ENCODE data around the gene TBPL1.
"Not testable (repeated sequence)": the region's sequence is repeated elsewhere in the genome, so short reads cannot be mapped to it uniquely, and the experiment has no call there.

TBPL1 gene

DNA sequence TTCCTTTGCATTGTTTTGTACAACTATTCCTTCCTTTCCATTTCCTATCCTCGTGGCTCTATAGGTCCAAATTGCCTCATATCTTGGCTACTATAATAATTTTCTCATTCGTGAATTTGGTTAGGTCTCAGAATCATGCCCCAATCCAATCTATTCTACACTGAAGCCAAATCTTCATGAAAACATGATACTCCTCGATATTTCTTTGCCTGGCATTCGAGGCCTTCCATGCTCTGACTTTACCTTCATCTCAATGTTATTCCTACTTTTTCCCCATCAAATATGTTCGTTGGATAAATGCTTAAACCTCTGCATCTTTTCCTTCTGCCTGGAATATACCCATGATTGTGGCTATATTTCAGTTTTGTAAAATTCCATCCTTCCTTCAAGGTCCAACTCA lies 33.7 kb upstream of the TBPL1 start:
- Histone ChIP-seq H3K9ac (ENCODE audit: low read length) (no peak overlapping the region), H3K79me2 (ENCODE audit: low read length) (no peaks in the 10 kb centered on the region), H3K27me3 (replicated peaks; ENCODE audit: insufficient read depth, low read length) (no peaks in the 10 kb centered on the region), H3K4me2 (ENCODE audit: low read depth, low read length) (no peak overlapping the region), H3K9me2 (replicated peaks; ENCODE audit: insufficient read depth, low read length) (no peaks in the 10 kb centered on the region), H4K20me1 (ENCODE audit: insufficient read depth, low read length) (no peaks in the 10 kb centered on the region), H3K4me1 (ENCODE audit: low read length) (peaks cover 5% of the 10 kb centered on the region; the same call in 1 of the 2 replicates), H3K27ac (ENCODE audit: low read length) (no peak overlapping the region), H3K9me3 (replicated peaks; ENCODE audit: insufficient read depth, low read length) (no peaks in the 10 kb centered on the region), H3F3A (ENCODE audit: insufficient read depth, low read length) (no peaks in the 10 kb centered on the region), H2AFZ (ENCODE audit: low read length) (no peak overlapping the region), H3K4me3 (ENCODE audit: low read length) (no peak overlapping the region), H3K36me3 (replicated peaks; ENCODE audit: insufficient read depth, low read length) (no peaks in the 10 kb centered on the region)
- no peak for DNase-seq
- TF ChIP-seq EZH2phosphoT487 (IDR thresholded peaks at IDR 0.05; ENCODE audit: low read length) (no peak), CTCF (IDR thresholded peaks at IDR 0.05; ENCODE audit: low read length) (no peak), EZH2 (optimal IDR thresholded peaks at IDR 0.05; ENCODE audit: low read depth, low read length) (no peak)

GRCh38 chr6:133921249-133921859 lies 31.7 kb upstream of the TBPL1 start:
- Histone ChIP-seq H3K9ac (ENCODE audit: low read length) (no peak overlapping the region), H2AFZ (ENCODE audit: low read length) (no peak overlapping the region), H4K20me1 (ENCODE audit: insufficient read depth, low read length) (no peaks in the 10 kb centered on the region), H3F3A (ENCODE audit: insufficient read depth, low read length) (no peaks in the 10 kb centered on the region), H3K27me3 (replicated peaks; ENCODE audit: insufficient read depth, low read length) (no peaks in the 10 kb centered on the region), H3K4me2 (ENCODE audit: low read depth, low read length) (peak overlapping the region; percentile 37; the same call in 1 of the 2 replicates), H3K27ac (ENCODE audit: low read length) (no peak overlapping the region), H3K9me2 (replicated peaks; ENCODE audit: insufficient read depth, low read length) (no peaks in the 10 kb centered on the region), H3K36me3 (replicated peaks; ENCODE audit: insufficient read depth, low read length) (no peaks in the 10 kb centered on the region), H3K4me1 (ENCODE audit: low read length) (peaks cover 5% of the 10 kb centered on the region; the same call in 1 of the 2 replicates), H3K9me3 (replicated peaks; ENCODE audit: insufficient read depth, low read length) (no peaks in the 10 kb centered on the region), H3K79me2 (ENCODE audit: low read length) (no peaks in the 10 kb centered on the region), H3K4me3 (ENCODE audit: low read length) (no peak overlapping the region)
- TF ChIP-seq CTCF (IDR thresholded peaks at IDR 0.05; ENCODE audit: low read length) (peak; percentile 74), EZH2phosphoT487 (IDR thresholded peaks at IDR 0.05; ENCODE audit: low read length) (no peak), EZH2 (optimal IDR thresholded peaks at IDR 0.05; ENCODE audit: low read depth, low read length) (no peak)
- DNase-seq = peak; percentile 84

- Histone ChIP-seq H4K20me1 (ENCODE audit: insufficient read depth, low read length) (no peaks in the 10 kb centered on the region), H3K9me2 (replicated peaks; ENCODE audit: insufficient read depth, low read length) (no peaks in the 10 kb centered on the region), H3K27me3 (replicated peaks; ENCODE audit: insufficient read depth, low read length) (no peaks in the 10 kb centered on the region), H3K4me3 (ENCODE audit: low read length) (no peak overlapping the region), H3K27ac (ENCODE audit: low read length) (no peak overlapping the region), H3K4me1 (ENCODE audit: low read length) (peaks cover 4% of the 10 kb centered on the region; the same call in 1 of the 2 replicates), H2AFZ (ENCODE audit: low read length) (no peak overlapping the region), H3K4me2 (ENCODE audit: low read depth, low read length) (no peak overlapping the region), H3K36me3 (replicated peaks; ENCODE audit: insufficient read depth, low read length) (no peaks in the 10 kb centered on the region), H3K79me2 (ENCODE audit: low read length) (no peaks in the 10 kb centered on the region), H3K9me3 (replicated peaks; ENCODE audit: insufficient read depth, low read length) (no peaks in the 10 kb centered on the region), H3F3A (ENCODE audit: insufficient read depth, low read length) (no peaks in the 10 kb centered on the region), H3K9ac (ENCODE audit: low read length) (no peak overlapping the region)
- peak; percentile 62 for DNase-seq
- TF ChIP-seq EZH2phosphoT487 (IDR thresholded peaks at IDR 0.05; ENCODE audit: low read length) (no peak), CTCF (IDR thresholded peaks at IDR 0.05; ENCODE audit: low read length) (peak; percentile 84), EZH2 (optimal IDR thresholded peaks at IDR 0.05; ENCODE audit: low read depth, low read length) (no peak)
Measured at GRCh38 chr6:133923938-133924593, 29.0 kb upstream of the TBPL1 start.

- not testable (repeated sequence) for H3F3A ChIP-seq (ENCODE audit: insufficient read depth, low read length); H3K36me3 ChIP-seq (replicated peaks; ENCODE audit: insufficient read depth, low read length); H3K9me2 ChIP-seq (replicated peaks; ENCODE audit: insufficient read depth, low read length); H3K9ac ChIP-seq (ENCODE audit: low read length); H3K4me1 ChIP-seq (ENCODE audit: low read length); H4K20me1 ChIP-seq (ENCODE audit: insufficient read depth, low read length); H3K4me2 ChIP-seq (ENCODE audit: low read depth, low read length); H3K9me3 ChIP-seq (replicated peaks; ENCODE audit: insufficient read depth, low read length); H3K27ac ChIP-seq (ENCODE audit: low read length); H2AFZ ChIP-seq (ENCODE audit: low read length); H3K4me3 ChIP-seq (ENCODE audit: low read length); DNase-seq; H3K79me2 ChIP-seq (ENCODE audit: low read length); H3K27me3 ChIP-seq (replicated peaks; ENCODE audit: insufficient read depth, low read length)
Measured at GRCh38 chr6:133931221-133931620, 21.8 kb upstream of the TBPL1 start.

DNA sequence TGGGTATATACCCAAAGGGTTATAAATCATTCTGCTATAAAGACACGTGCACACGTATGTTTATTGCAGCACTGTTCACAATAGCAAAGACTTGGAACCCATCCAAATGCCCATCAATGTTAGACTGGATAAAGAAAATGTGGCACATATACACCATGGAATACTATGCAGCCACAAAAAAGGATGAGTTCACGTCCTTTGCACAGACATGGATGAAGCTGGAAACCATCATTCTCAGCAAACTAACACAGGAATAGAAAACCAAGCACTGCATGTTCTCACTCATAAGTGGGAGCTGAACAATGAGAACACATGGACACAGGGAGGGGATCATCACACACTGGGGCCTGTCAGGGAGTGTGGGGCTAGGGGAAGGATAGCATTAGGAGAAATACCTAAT lies 16.7 kb upstream of the TBPL1 start:
- H3K9ac ChIP-seq (ENCODE audit: low read length); H3K9me3 ChIP-seq (replicated peaks; ENCODE audit: insufficient read depth, low read length); H4K20me1 ChIP-seq (ENCODE audit: insufficient read depth, low read length); H3K4me2 ChIP-seq (ENCODE audit: low read depth, low read length); H3F3A ChIP-seq (ENCODE audit: insufficient read depth, low read length); H2AFZ ChIP-seq (ENCODE audit: low read length); H3K79me2 ChIP-seq (ENCODE audit: low read length); H3K36me3 ChIP-seq (replicated peaks; ENCODE audit: insufficient read depth, low read length); H3K27ac ChIP-seq (ENCODE audit: low read length); H3K4me3 ChIP-seq (ENCODE audit: low read length); H3K4me1 ChIP-seq (ENCODE audit: low read length); H3K9me2 ChIP-seq (replicated peaks; ENCODE audit: insufficient read depth, low read length); H3K27me3 ChIP-seq (replicated peaks; ENCODE audit: insufficient read depth, low read length); DNase-seq: not testable (repeated sequence)
